OCI-LY7 (cell line): ENCODE results near the gene SPRR2D. TPM values are rescaled to one million over a fixed set of nuclear protein-coding genes. Genes with fewer than 3 reads are reported as not detected.

ENCODE experiments used
- Bru-seq: library from RNA; stranded (reverse); fragments of 400-500 nt; gene quantifications from one replicate; lab custom pipeline; 2021; lab: Mats Ljungman, UMichigan
- BruChase-seq, 2 experiments: library from RNA; stranded (reverse); fragments of 400-500 nt; gene quantifications; one replicate each; lab custom pipeline; 2021; lab: Mats Ljungman, UMichigan
- BruUV-seq: library from RNA; stranded (reverse); fragments of 400-500 nt; replicated peaks from 2 replicates; lab custom pipeline; 2021; lab: Mats Ljungman, UMichigan
- CTCF ChIA-PET: fragments of 300-600 bp; sonication (Branson Sonifier 250); formaldehyde crosslinking; loops from one replicate; lab custom pipeline; 2022; ENCODE audit warnings: antibody characterized with exemption; ENCODE audit not compliant: unreplicated experiment; lab: Charles Lee
- POLR2A ChIA-PET: fragments of 300-600 bp; sonication (Branson Sonifier 250); formaldehyde crosslinking; loops from one replicate; lab custom pipeline; 2022; ENCODE audit warnings: antibody characterized with exemption; lab: Charles Lee
- DNase-seq: peaks from one replicate; pipeline ENCODE4 v3.0.0-alpha.2; 2015; ENCODE audit warnings: low spot score
- H2AFZ ChIP-seq: fragments of 200-600 bp; sonication (generic), shearing (Covaris generic); 2 replicates; pipeline ENCODE4 v1.6.1; 2014; ENCODE audit warnings: mild to moderate bottlenecking, antibody characterized with exemption, low read length, moderate library complexity
- H3K27ac ChIP-seq: fragments of 200-600 bp; sonication (generic); 2 replicates; pipeline ENCODE4 v1.5.1; 2014; ENCODE audit warnings: mixed run types, low read depth, mild to moderate bottlenecking, moderate library complexity, low read length, inconsistent platforms; ENCODE audit not compliant: poor library complexity, severe bottlenecking
- H3K36me3 ChIP-seq: fragments of 200-600 bp; sonication (generic); 2 replicates; pipeline ENCODE4 v1.6.1; 2014; ENCODE audit warnings: mild to moderate bottlenecking, antibody characterized with exemption, low read length, moderate library complexity, mixed read lengths; ENCODE audit not compliant: insufficient read depth
- H3K4me1 ChIP-seq: fragments of 200-600 bp; sonication (generic); 2 replicates; pipeline ENCODE4 v1.5.1; 2014; ENCODE audit warnings: mild to moderate bottlenecking, low read length; ENCODE audit not compliant: insufficient read depth, poor library complexity, severe bottlenecking
- H3K4me2 ChIP-seq: fragments of 200-600 bp; sonication (generic); 2 replicates; pipeline ENCODE4 v1.6.1; 2014; ENCODE audit warnings: mild to moderate bottlenecking, low read length
- H3K4me3 ChIP-seq: fragments of 200-600 bp; sonication (generic); 2 replicates; pipeline ENCODE4 v1.5.1; 2014; ENCODE audit warnings: mild to moderate bottlenecking, low read depth, low read length; ENCODE audit not compliant: poor library complexity, severe bottlenecking
- H3K79me2 ChIP-seq: fragments of 200-600 bp; sonication (generic); 2 replicates; pipeline ENCODE4 v1.6.1; 2016; ENCODE audit warnings: low read depth, mild to moderate bottlenecking, low read length, moderate library complexity, mixed read lengths; ENCODE audit not compliant: insufficient read depth
- H3K9me2 ChIP-seq: fragments of 200-600 bp; sonication (generic); 2 replicates; pipeline ENCODE4 v1.6.1; 2016; ENCODE audit warnings: mild to moderate bottlenecking, low read length, mixed read lengths; ENCODE audit not compliant: insufficient read depth
- H3K9me3 ChIP-seq: fragments of 200-600 bp; sonication (generic); 2 replicates; pipeline ENCODE4 v1.6.1; 2014; ENCODE audit warnings: mild to moderate bottlenecking, mixed run types, low read length, mixed read lengths
- H4K20me1 ChIP-seq: fragments of 200-600 bp; sonication (generic); 2 replicates; pipeline ENCODE4 v1.6.1; 2014; ENCODE audit warnings: mild to moderate bottlenecking, antibody characterized with exemption, low read length, moderate library complexity, mixed read lengths; ENCODE audit not compliant: insufficient read depth
- CTCF ChIP-seq: fragments of 200-600 bp; sonication (generic); conservative IDR thresholded peaks from 2 replicates; pipeline ENCODE4 v1.5.1; 2014; ENCODE audit warnings: mild to moderate bottlenecking, antibody characterized with exemption, low read length, moderate library complexity, mixed read lengths
- EZH2phosphoT487 ChIP-seq: fragments of 200-600 bp; sonication (generic); IDR thresholded peaks from 2 replicates; pipeline ENCODE4 v1.6.1; 2018; ENCODE audit warnings: low read depth, borderline replicate concordance, mild to moderate bottlenecking, mixed run types, antibody characterized with exemption, low read length, moderate library complexity, mixed read lengths
- intact Hi-C: fragments of 100-400 bp; cut with micrococcal nuclease; formaldehyde crosslinking; loops from one replicate; pipeline ENCODE4 v1.10.0; 2022; ENCODE audit not compliant: unreplicated experiment
- long read RNA-seq: library from polyadenylated mRNA; stranded (forward); transcript quantifications from one replicate; pipeline ENCODE4 v2.0.0, GENCODE V29; 2022
- total RNA-seq, 2 experiments: library from RNA; depleted of rRNA in 1 of 2; stranded (reverse); fragments of >200 nt in 1 of 2; shearing (Covaris generic) in 1 of 2; gene quantifications; 2 replicates each; pipeline ENCODE4 v1.2.3, GENCODE V29; 2014 to 2022

The SPRR2D gene
- total RNA-seq (2014; rRNA removed; shearing (Covaris generic)) (not detected in 2 replicates), total RNA-seq (2022) (not detected in 2 replicates), Bru-seq, nascent RNA (not detected), BruChase-seq, experiment 1, labeled RNA remaining after a 6-hour chase (not detected), BruChase-seq, experiment 2, labeled RNA remaining after a 2-hour chase (not detected)
- long read RNA-seq = 0 reads

- ChIA-PET CTCF (no interaction called here), POLR2A (no interaction called here)
- no peak within 1 kb of the TSS for H3K4me2 ChIP-seq
- no peak within 1 kb of the TSS for H3K4me3 ChIP-seq
- H3K36me3 ChIP-seq = no peaks in the 10 kb centered on the region
- no peaks in the 10 kb centered on the region for H3K9me3 ChIP-seq
- DNase-seq = no peak
- H2AFZ ChIP-seq = no peak within 1 kb of the TSS
- no peaks in the 10 kb centered on the region for H3K4me1 ChIP-seq
- H4K20me1 ChIP-seq = no peaks in the 10 kb centered on the region
- no TSS peak for BruUV-seq
- no peaks in the 10 kb centered on the region for H3K79me2 ChIP-seq
- no peaks in the 10 kb centered on the region for H3K9me2 ChIP-seq
- intact Hi-C loops = no loop called here
- TF ChIP-seq CTCF (no peak), EZH2phosphoT487 (no peak)
- no peak within 1 kb of the TSS for H3K27ac ChIP-seq
Measured at GRCh38 chr1:153040950-153041631, at the start of gene SPRR2D. TSS of gene SPRR2D (minus strand) at chr1:153041120. CDS start at chr1:153040346, 774 bp downstream.

GRCh38 chr1:153087652-153088051 is 46.7 kb upstream of the SPRR2D start:
- no peaks in the 10 kb centered on the region for H3K4me1 ChIP-seq
- intact Hi-C loops = no loop called here
- no peak for TF ChIP-seq EZH2phosphoT487
- no peaks in the 10 kb centered on the region for H4K20me1 ChIP-seq
- no peaks in the 10 kb centered on the region for H3K9me2 ChIP-seq
- H3K36me3 ChIP-seq = no peaks in the 10 kb centered on the region
- H3K79me2 ChIP-seq = no peaks in the 10 kb centered on the region
- ChIA-PET CTCF (no interaction called here), POLR2A (interaction anchor here (0.7 kb wide), 1 partner anchor 65 kb away, joined by 3 read pairs; no protein-coding TSS in a partner anchor)
- no TSS peak for BruUV-seq
- no peak overlapping the region for H3K27ac ChIP-seq
- no peak for DNase-seq
- H2AFZ ChIP-seq = no peak overlapping the region
- H3K4me3 ChIP-seq = no peak overlapping the region
- no peaks in the 10 kb centered on the region for H3K9me3 ChIP-seq
- H3K4me2 ChIP-seq = no peak overlapping the region

GRCh38 chr1:153081736-153082135 is 40.8 kb upstream of the SPRR2D start:
- DNase-seq = no peak

More at GRCh38 chr1:153081736-153082135, 40.8 kb upstream of the SPRR2D start:
- intact Hi-C loops = no loop called here
- Histone ChIP-seq H3K36me3 (no peaks in the 10 kb centered on the region), H3K27ac (no peak overlapping the region), H2AFZ (no peak overlapping the region), H3K79me2 (no peaks in the 10 kb centered on the region), H3K4me3 (no peak overlapping the region), H3K9me3 (no peaks in the 10 kb centered on the region), H3K9me2 (no peaks in the 10 kb centered on the region), H3K4me1 (no peaks in the 10 kb centered on the region), H4K20me1 (no peaks in the 10 kb centered on the region), H3K4me2 (no peak overlapping the region)
- no TSS peak for BruUV-seq
- no peak for TF ChIP-seq CTCF
- TF ChIP-seq EZH2phosphoT487 = no peak
- ChIA-PET CTCF (no interaction called here), POLR2A (no interaction called here)
